AG20443 (cell line): ENCODE measurements around the gene RAB3C.

Source experiments
- DNase-seq: peaks from one replicate; pipeline ENCODE4 v3.0.0; 2012; ENCODE audit warnings: low spot score, mixed read lengths

RAB3C gene

DNA sequence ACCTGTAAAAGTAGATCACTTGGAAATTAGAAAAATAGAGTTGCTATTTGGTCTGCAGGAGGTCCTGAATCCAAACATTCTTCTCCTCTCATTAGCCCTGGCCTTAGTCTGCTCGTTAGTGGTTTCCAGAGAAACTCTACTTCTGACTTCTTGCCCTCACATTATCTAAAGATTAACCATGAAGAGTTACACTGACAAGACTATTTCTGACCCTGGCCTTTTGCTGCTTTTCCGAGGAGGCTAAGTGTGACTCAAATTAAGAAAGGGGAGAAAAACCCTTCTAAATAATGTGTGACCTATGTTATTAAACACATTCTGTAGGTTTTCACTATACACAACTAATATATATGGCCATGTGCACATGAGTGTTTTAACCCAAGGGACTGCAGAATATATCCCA lies 302.4 kb downstream of the RAB3C start:
- DNase-seq: no peak

DNA sequence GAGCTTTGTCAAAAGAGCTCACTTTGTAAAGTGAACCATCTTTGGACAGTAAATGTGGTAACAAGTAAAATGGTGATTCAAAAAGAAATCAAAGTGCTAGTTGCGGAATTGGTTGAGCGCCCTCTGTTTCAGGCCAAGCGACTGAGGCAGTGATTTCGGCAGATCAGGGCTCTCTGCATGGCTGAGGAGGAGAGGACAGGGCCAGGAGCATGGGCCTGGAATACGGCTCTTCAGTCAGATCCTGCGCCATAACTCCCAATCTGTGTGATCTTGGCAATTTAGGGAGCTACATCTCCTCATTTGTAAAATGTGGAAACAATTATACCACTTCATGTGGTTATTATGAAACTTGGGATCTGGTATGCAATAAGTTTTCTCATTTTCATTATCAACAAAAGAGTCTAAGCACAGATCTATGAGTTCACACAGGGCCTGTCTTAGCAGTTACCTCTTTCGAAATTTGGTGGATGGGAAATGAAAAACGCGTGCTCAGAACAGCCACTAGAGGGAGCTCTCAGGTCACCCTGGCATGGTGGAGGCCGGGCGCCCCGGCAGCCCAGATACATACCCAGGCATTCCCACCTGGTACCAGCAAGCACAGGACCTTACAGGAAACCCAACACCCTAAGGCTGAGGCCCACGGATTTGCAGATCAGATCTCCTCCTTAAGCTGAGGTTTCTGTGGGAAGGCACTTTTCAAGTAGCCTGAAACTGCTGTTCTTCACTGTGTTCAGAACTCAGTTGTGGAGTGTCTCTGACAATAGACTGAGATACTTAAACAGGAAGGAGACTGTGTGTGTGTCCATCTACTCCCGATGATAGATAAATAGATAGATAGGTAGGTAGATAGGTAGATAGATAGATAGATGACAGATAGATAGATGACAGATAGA lies 303.7 kb downstream of the RAB3C start:
- DNase-seq: peak; percentile 85

DNA sequence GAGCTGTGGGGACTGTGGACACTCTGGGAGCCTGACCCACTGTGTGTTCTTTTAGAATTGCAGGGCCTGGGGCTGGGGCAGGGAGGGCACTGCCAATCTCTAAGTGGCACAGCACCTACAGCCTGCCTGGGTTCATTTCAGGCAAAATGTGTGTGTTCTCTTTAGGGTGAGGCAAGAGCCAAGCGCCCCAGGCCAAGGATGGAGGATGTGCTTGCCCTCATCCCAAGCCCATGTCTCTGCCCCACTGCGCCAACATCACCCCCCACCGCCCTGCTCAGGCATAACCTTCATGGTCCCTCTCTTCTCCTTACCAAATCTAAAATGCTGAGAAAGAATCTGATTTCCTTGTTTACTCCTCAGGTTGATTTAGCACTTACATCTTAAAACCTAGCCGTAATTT lies 304.4 kb downstream of the RAB3C start:
- no peak for DNase-seq

- no peak for DNase-seq
Observed at GRCh38 chr5:58887721-58888409, 305.0 kb downstream of the RAB3C start.

GRCh38 chr5:58890265-58890664 lies 307.4 kb downstream of the RAB3C start:
- no peak for DNase-seq

DNA sequence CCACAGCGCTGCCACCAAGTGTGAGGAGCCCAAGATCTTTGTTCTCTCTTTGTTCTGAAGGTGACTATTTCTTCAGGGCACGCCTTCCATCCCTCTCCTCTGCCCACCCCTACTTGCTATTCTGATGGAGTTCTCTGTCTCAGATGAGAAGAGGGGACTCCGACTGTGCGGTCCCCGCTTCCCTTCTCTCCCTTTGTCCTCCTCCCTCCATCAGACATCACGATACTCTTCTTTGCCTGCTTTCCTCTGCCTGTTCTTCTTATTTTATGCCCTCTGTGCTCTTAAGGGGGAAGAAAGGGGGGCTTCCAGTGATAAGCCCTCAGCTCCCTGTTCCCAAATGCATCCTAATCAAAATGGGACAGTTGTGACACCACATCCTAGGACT lies 307.8 kb downstream of the RAB3C start:
- DNase-seq: no peak

DNA sequence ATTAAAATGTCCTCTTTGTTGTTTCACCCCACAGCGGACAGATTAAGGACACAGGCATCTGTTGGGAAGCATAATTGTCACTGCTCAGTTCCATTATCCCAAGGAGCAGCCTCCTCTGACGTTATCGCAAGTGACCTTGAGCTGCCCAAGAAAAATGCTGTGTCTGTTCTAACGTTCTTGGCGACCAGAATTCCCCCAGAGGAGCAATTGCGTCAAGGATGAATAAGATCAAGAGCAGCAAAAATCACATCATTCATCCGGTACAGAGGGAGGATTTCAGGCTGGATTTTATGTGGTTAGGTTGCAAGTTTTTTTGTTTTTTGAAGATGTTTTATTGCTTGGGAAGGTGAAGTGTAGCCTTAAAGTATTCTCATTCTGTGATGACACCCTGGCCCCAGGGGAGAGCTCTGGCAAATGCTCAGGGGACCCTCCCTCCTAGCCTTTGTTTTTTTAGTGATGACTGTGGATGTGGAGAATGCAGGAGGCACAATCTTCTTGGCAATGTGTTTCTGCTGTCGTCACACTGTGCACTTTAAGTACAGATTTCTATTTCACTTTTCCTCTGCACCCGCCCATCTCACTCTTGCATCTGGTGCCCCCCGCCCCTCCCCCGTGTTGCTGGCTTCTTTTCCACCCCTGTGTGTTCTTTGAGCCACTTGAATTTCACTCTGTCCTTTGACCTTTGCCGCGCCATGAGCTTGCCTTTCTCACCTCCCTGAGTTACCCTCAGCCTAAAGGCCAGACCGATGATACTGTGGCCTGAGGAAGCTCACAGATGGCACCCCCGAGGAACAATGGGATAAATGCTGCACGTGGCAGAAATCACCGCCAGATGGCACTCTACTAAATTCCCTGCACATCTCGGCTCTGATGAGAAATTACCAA lies 308.5 kb downstream of the RAB3C start:
- DNase-seq: peak; percentile 85

- no peak for DNase-seq
Observed at GRCh38 chr5:58891971-58892343, 309.1 kb downstream of the RAB3C start.

GRCh38 chr5:58893551-58893950 lies 310.7 kb downstream of the RAB3C start:
- DNase-seq: no peak

GRCh38 chr5:58898006-58898405 lies 315.1 kb downstream of the RAB3C start:
- no peak for DNase-seq

DNA sequence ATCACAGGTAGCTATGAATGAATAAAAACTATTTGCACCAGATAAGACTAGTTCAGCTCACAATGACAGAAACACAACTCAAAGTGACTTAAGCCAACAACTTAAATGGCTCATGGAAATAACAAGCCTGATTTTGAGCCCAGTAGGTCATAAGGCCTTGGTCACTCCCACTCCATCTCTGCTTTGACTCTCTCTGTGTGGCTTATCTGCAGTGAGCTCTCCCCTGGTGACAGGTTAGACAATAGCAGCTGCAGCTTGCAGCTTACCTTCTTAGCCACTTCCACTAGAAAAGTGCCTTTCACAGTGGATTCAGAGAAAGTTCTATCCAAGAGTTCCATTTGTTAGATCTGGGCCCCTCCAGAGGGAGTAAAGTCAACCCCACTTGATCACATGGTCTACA lies 315.7 kb downstream of the RAB3C start:
- DNase-seq: no peak

DNA sequence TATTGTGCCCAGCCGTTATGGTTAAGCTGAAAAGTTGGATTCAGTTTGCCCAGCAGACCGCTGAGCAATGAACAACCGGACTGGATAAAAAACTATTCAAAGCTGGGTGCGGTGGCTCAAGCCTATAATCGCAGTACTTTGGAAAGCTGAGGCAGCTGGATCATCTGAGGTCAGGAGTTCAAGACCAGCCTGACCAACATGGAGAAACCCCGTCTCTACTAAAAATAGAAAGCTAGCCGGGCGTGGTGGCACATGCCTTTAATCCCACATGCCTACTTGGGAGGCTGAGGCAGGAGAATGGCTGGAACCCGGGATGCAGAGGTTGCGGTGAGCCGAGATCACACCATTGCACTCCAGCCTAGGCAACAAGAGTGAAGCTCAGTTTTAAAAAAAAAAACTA lies 318.4 kb downstream of the RAB3C start:
- no peak for DNase-seq

GRCh38 chr5:58902305-58902704 lies 319.4 kb downstream of the RAB3C start:
- DNase-seq: no peak

GRCh38 chr5:58902765-58903164 lies 319.9 kb downstream of the RAB3C start:
- DNase-seq: no peak

DNA sequence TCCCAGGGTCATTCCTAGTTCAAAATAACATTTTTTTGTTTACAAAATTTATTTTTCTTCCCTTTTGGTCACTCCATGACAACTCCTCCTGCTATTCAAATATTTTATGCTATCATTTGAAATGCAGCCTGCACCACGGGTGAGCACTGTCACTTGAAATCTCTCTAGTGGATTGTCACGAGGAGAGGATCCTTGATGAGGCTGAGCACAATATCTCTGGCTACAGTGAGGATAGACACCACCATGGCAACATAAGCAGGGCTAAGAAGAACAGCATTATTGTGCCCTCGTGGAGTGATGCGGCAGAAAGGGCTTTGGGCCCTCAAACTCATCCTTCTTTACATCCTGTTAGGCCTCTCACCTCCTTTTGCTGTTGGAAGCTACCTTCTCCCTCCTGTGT lies 321.9 kb downstream of the RAB3C start:
- no peak for DNase-seq

DNA sequence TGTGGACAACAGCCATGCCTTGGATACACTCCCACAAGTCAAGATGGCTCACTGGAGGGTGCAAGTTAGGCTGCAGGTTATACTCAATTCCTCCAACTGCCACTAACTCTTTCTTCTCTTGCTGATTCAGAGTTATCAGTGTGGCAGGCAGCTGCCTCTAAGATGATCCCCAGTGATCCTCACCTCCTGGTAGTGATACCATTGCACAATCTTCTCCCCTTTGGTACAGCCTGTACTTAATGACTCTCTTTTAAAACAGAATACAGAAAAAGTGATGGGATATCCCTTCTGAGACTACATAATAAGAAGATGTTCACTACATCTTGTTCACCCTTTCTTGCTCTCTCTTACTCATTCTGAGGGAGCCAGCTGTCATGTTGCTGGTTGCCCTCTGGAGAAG lies 323.1 kb downstream of the RAB3C start:
- DNase-seq: no peak
